Stomach (tissue), 9 donors: ENCODE results near the gene TCIRG1. TPM values are rescaled to one million over a fixed set of nuclear protein-coding genes. Genes with fewer than 3 reads are reported as not detected.

Source experiments
- DNase-seq, 2 donors: peaks; one replicate each; pipeline versions ENCODE4 v3.0.0 to v3.0.0-alpha.2; 2013 to 2019
- H3K27ac ChIP-seq, 5 donors: fragments of 200-600 bp in 4 of 5; sonication (generic) in 4 of 5; one replicate each; pipeline ENCODE4 v1.5.1; 2013 to 2019; ENCODE audit warnings: mild to moderate bottlenecking in 1 of 5, moderate library complexity in 1 of 5
- H3K27me3 ChIP-seq, 3 donors: fragments of 200-600 bp; sonication (generic); one replicate each; pipeline ENCODE4 v1.5.1; 2017 to 2019; ENCODE audit warnings: mixed run types in 1 of 3
- H3K36me3 ChIP-seq, 4 donors: fragments of 200-600 bp; sonication (generic); 1 replicate in 3 of 4; 2 replicates in 1 of 4; pipeline ENCODE4 v1.5.1; 2016 to 2019
- H3K4me1 ChIP-seq, 4 donors: fragments of 200-600 bp; sonication (generic); one replicate each; pipeline ENCODE4 v1.5.1; 2016 to 2019
- H3K4me3 ChIP-seq, 4 donors: fragments of 200-600 bp; sonication (generic) in 3 of 4; one replicate each; pipeline ENCODE4 v1.5.1; 2016 to 2019; ENCODE audit warnings: mild to moderate bottlenecking in 1 of 4
- H3K9me3 ChIP-seq, 4 donors: fragments of 200-600 bp; sonication (generic); one replicate each; pipeline ENCODE4 v1.5.1; 2016 to 2019
- EP300 ChIP-seq: sonication (generic); formaldehyde crosslinking; IDR thresholded peaks from one replicate; pipeline ENCODE4 v1.6.1; 2017; ENCODE audit warnings: antibody characterized with exemption
- POLR2A ChIP-seq, 4 donors: fragments of 450-650 bp; IDR thresholded peaks; one replicate each; pipeline ENCODE4 v1.6.1; 2016; ENCODE audit warnings: antibody characterized with exemption in 4 of 4, control low read depth in 2 of 4, mild to moderate bottlenecking in 1 of 4, moderate library complexity in 1 of 4
- POLR2AphosphoS5 ChIP-seq, 3 donors: sonication (generic); formaldehyde crosslinking; IDR thresholded peaks; one replicate each; pipeline ENCODE4 v1.6.1; 2016; ENCODE audit warnings: antibody characterized with exemption in 3 of 3
- WGBS, 5 donors: extraction: QIAGEN DNeasy Blood & Tissue Kit in 3 of 5; methylation state at CpG; one replicate each; pipeline versions ENCODE4 v1.1.5 to v1.1.7; 2013 to 2018; 5-methylcytosine and 5-hydroxymethylcytosine counted together
- intact Hi-C: fragments of 100-400 bp; cut with DNase I; formaldehyde crosslinking; loops from one replicate; pipeline ENCODE4 v1.15.1; 2023; ENCODE audit warnings: low total_unique reads
- polyA plus RNA-seq, 3 donors: library from polyadenylated mRNA; stranded (reverse); fragments of 200-250 nt; gene quantifications; one replicate each; pipeline ENCODE4 v1.2.3, GENCODE V29; 2013
- total RNA-seq, 5 donors: library from RNA; depleted of rRNA; stranded (reverse); fragments of >200 nt; gene quantifications; one replicate each; pipeline versions ENCODE4 v1.1.0 to v1.2.3, GENCODE V29; 2014 to 2016
- TF ChIP-seq, protein P1 (sequence below), 7 experiments: fragments of 450-650 bp in 4 of 7; fragments of 200-600 bp in 3 of 7; sonication (generic) in 3 of 7; IDR thresholded peaks; one replicate each; pipeline ENCODE4 v1.5.1; 2016 to 2019; ENCODE audit warnings: antibody characterized with exemption in 7 of 7, control low read depth in 2 of 7, mild to moderate bottlenecking in 1 of 7
- donor health status: healthy with polysubstance abuse.
- donor health status: Bipolar disorder and iron deficiency.
- donor health status: healthy.

The TCIRG1 gene
- total and polyA plus RNA-seq, 8 donors = 46.3 to 835 (median 192) TPM

DNA sequence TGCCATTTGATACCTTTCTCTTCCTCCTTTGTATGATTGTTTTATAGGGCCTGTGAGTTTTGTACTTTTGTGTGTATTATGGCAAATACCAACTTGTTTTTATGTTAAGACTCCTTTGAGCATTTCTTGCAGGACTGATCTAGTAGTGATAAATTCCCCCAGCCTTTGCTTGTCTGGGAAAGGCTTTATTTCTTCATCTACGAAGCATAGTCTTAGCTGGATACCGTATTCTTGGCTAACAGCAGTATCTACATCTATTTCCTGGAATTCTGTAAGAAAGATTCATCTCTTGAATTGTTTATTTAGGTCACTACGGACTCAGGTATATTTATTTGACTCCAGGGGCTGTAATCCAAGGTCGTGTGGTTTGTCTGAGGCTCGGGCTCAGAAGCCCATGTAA, 14.3 kb upstream of the TCIRG1 start:
- H3K27me3 ChIP-seq = no peaks in the 10 kb centered on the region
- no peak for DNase-seq
- no peaks in the 10 kb centered on the region for H3K9me3 ChIP-seq
- no peak overlapping the region for H3K4me3 ChIP-seq
- intact Hi-C loops = no loop called here
- no peak overlapping the region for H3K27ac ChIP-seq
- TF ChIP-seq POLR2AphosphoS5 (IDR thresholded peaks at IDR 0.05) (no peak), POLR2A (IDR thresholded peaks at IDR 0.05) (no peak), EP300 (no peak)
- TF ChIP-seq, protein P1, sequence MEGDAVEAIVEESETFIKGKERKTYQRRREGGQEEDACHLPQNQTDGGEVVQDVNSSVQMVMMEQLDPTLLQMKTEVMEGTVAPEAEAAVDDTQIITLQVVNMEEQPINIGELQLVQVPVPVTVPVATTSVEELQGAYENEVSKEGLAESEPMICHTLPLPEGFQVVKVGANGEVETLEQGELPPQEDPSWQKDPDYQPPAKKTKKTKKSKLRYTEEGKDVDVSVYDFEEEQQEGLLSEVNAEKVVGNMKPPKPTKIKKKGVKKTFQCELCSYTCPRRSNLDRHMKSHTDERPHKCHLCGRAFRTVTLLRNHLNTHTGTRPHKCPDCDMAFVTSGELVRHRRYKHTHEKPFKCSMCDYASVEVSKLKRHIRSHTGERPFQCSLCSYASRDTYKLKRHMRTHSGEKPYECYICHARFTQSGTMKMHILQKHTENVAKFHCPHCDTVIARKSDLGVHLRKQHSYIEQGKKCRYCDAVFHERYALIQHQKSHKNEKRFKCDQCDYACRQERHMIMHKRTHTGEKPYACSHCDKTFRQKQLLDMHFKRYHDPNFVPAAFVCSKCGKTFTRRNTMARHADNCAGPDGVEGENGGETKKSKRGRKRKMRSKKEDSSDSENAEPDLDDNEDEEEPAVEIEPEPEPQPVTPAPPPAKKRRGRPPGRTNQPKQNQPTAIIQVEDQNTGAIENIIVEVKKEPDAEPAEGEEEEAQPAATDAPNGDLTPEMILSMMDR (IDR thresholded peaks at IDR 0.05) = no peak
- WGBS, 5 donors = 69 to 87% (median 85%) methylated on average over 5 of the region's 5 CpGs
- H3K4me1 ChIP-seq = peaks cover 7 to 21% (median 11%) of the 10 kb centered on the region in 4 donors
- H3K36me3 ChIP-seq = peaks cover 3 to 57% (median 48%) of the 10 kb centered on the region in 4 donors

DNA sequence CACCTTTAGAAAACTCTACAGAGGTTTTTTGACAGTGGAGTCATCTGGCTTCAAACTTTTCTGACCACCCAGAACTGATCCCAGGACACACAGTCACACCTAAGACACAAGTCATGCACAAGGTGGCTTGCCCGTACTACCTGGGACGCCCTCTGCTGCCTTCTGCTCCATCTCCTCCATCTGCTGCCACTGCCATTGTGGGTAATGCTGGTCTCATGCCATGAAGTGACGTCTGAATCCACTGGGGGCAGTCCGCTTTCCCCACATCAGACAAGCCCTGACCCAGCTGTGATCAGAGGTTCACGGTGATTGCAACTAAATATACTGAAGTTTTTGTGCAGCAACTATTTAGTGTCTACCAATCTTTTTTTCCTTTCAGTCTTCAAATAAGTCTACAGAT, 13.8 kb upstream of the TCIRG1 start:
- H3K4me3 ChIP-seq = no peak overlapping the region
- peaks cover 3 to 57% (median 47%) of the 10 kb centered on the region in 4 donors for H3K36me3 ChIP-seq
- H3K4me1 ChIP-seq = peaks cover 11 to 23% (median 16%) of the 10 kb centered on the region in 4 donors
- no peaks in the 10 kb centered on the region for H3K27me3 ChIP-seq
- no peak for DNase-seq
- TF ChIP-seq EP300 (no peak), POLR2AphosphoS5 (IDR thresholded peaks at IDR 0.05) (no peak)
- no peak overlapping the region for H3K27ac ChIP-seq
- 59 to 71% (median 66%) methylated on average over 5 of the region's 5 CpGs for WGBS, 5 donors
- H3K9me3 ChIP-seq = no peaks in the 10 kb centered on the region
- intact Hi-C loops = no loop called here

DNA sequence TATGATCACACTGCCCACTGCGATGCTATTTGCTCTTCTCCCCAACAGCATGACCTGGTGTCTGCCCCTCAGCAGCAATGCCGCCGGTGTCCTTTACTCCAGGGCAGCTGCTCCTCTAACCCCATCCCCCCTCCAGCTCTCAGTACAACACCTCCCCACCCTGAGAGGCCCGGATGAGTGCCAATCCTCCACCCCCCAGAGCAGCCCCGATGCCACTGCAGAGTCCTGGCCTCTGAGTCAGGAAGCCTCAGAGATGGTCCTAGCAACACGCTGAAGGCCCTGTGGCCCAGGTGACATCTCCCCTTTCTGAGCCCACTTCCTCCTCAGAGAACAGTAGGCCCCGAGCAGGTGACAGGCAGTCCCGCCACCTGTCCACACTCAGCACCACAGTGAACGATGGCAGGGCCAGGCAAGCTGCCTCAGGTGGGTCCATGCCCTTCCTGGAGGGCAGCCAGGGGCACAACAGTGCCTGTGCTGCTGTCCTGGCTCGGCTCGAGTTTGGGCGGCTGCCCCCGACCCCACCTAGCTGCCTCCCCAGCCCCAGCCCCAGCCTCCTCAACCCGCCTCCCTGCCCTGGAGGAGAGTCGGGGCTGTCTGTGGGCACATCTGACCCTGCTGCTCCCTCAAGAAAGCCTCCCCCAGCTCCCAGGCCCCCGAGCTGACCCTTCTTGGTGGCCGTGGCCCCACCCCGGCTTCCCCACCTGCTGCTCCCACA, 12.3 kb upstream of the TCIRG1 start:
- Histone ChIP-seq H3K27ac (no peak overlapping the region), H3K9me3 (no peaks in the 10 kb centered on the region), H3K4me1 (peaks cover 8 to 19% (median 15%) of the 10 kb centered on the region in 4 donors), H3K27me3 (no peaks in the 10 kb centered on the region), H3K36me3 (peaks cover 3 to 56% (median 47%) of the 10 kb centered on the region in 4 donors), H3K4me3 (no peak overlapping the region)
- DNase-seq = no peak
- TF ChIP-seq, protein P1 (IDR thresholded peaks at IDR 0.05) = no peak
- no peak for TF ChIP-seq POLR2A (IDR thresholded peaks at IDR 0.05)
- TF ChIP-seq EP300 = no peak
- no peak for TF ChIP-seq POLR2AphosphoS5 (IDR thresholded peaks at IDR 0.05)
- intact Hi-C loops = no loop called here
- 81 to 87% (median 84%) methylated on average over 10 to 18 of the region's 18 CpGs for WGBS, 5 donors

DNA sequence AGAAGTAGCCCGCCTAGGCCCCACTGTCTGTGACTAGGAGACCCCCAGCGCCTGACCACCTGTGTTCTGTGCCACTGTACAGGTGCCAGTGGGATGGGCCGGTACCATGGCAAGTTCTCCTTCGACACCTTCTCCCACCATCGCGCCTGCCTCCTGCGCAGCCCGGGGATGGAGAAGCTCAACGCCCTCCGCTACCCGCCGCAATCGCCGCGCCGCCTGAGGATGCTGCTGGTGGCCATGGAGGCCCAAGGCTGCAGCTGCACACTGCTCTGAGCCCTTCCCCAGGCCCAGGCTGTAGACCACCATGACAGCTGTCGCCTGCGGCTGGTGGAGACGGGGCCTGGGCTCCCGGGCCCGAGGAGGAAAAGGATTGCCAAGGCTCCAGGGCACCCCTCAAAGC, 11.2 kb upstream of the TCIRG1 start:
- 91 to 100% (median 95%) methylated on average over 2 to 21 of the region's 21 CpGs for WGBS, 5 donors
- Histone ChIP-seq H3K9me3 (no peaks in the 10 kb centered on the region), H3K36me3 (peaks cover 3 to 48% (median 39%) of the 10 kb centered on the region in 4 donors), H3K4me1 (peaks cover 16 to 30% (median 26%) of the 10 kb centered on the region in 4 donors), H3K27me3 (no peaks in the 10 kb centered on the region), H3K27ac (no peak overlapping the region), H3K4me3 (no peak overlapping the region)
- no peak for TF ChIP-seq POLR2A (IDR thresholded peaks at IDR 0.05)
- TF ChIP-seq, protein P1 (IDR thresholded peaks at IDR 0.05) = no peak
- no peak for DNase-seq
- intact Hi-C loops = no loop called here
